GM10266 (cell line): ENCODE measurements around the gene CHMP1A.

Experiments
- DNase-seq: peaks from one replicate; pipeline ENCODE4 v3.0.0; 2012; ENCODE audit errors: extremely low spot score
- CTCF ChIP-seq: IDR thresholded peaks from 2 replicates; pipeline ENCODE4 v1.5.1; 2012; ENCODE audit warnings: mild to moderate bottlenecking, low read depth; ENCODE audit not compliant: control insufficient read depth, insufficient read depth; ENCODE audit errors: missing control alignments

The CHMP1A gene

GRCh38 chr16:89602273-89602951 is 55.1 kb downstream of the CHMP1A start:
- DNase-seq, result peak; percentile 74
- TF ChIP-seq CTCF, result no peak

- DNase-seq, result no peak
- no peak for TF ChIP-seq CTCF
Observed at GRCh38 chr16:89601906-89602272, 55.6 kb downstream of the CHMP1A start.

GRCh38 chr16:89600956-89601355 is 56.6 kb downstream of the CHMP1A start:
- no peak for TF ChIP-seq CTCF
- no peak for DNase-seq

GRCh38 chr16:89600427-89600826 is 57.1 kb downstream of the CHMP1A start:
- no peak for DNase-seq

GRCh38 chr16:89599902-89600301 is 57.6 kb downstream of the CHMP1A start:
- no peak for DNase-seq
- TF ChIP-seq CTCF, result no peak

More at GRCh38 chr16:89600427-89600826, 57.1 kb downstream of the CHMP1A start:
- no peak for TF ChIP-seq CTCF

GRCh38 chr16:89599451-89599858 is 58.1 kb downstream of the CHMP1A start:
- peak; percentile 47 for TF ChIP-seq CTCF
- peak; percentile 69 for DNase-seq

- DNase-seq, result no peak
- TF ChIP-seq CTCF, result no peak
Observed at GRCh38 chr16:89598199-89598598, 59.3 kb downstream of the CHMP1A start.
